HEK293T (cell line): ENCODE results near the gene MAN1B1.

Source experiments
- CTCF ChIA-PET: fragments of 350-600 bp; formaldehyde crosslinking; extraction: SDS; loops from one replicate; lab custom pipeline; 2021; ENCODE audit warnings: antibody characterized with exemption, inconsistent platforms; lab: Yijun Ruan, JAX
- POLR2A ChIA-PET: fragments of 350-600 bp; formaldehyde crosslinking; extraction: SDS; loops from one replicate; lab custom pipeline; 2020; ENCODE audit warnings: antibody characterized with exemption, inconsistent platforms; lab: Yijun Ruan, JAX
- DNase-seq: peaks from one replicate; pipeline ENCODE4 v3.0.0; 2012; ENCODE audit warnings: mixed read lengths; ENCODE audit errors: extremely low spot score
- ARNT ChIP-seq: fragments of 450-650 bp; IDR thresholded peaks from 2 replicates; pipeline ENCODE4 v1.6.1; 2017; ENCODE audit warnings: mild to moderate bottlenecking
- BHLHE40 ChIP-seq: fragments of 450-650 bp; IDR thresholded peaks from 2 replicates; pipeline ENCODE4 v1.6.1; 2016; ENCODE audit warnings: mild to moderate bottlenecking, moderate library complexity, borderline replicate concordance
- CTBP1 ChIP-seq: fragments of 450-650 bp; IDR thresholded peaks from 2 replicates; pipeline ENCODE4 v1.6.1; 2016; ENCODE audit warnings: borderline replicate concordance
- ELF4 ChIP-seq: fragments of 450-650 bp; IDR thresholded peaks from 2 replicates; pipeline ENCODE4 v1.6.1; 2017; ENCODE audit warnings: antibody characterized with exemption
- FOXA1 ChIP-seq: fragments of 450-650 bp; IDR thresholded peaks from 2 replicates; pipeline ENCODE4 v1.6.1; 2016; ENCODE audit warnings: mild to moderate bottlenecking
- FOXK2 ChIP-seq: fragments of 450-650 bp; IDR thresholded peaks from 2 replicates; pipeline ENCODE4 v1.6.1; 2016; ENCODE audit warnings: mild to moderate bottlenecking
- FOXM1 ChIP-seq: fragments of 450-650 bp; IDR thresholded peaks from 2 replicates; pipeline ENCODE4 v1.6.1; 2017; ENCODE audit warnings: mild to moderate bottlenecking, borderline replicate concordance
- HDGF ChIP-seq: fragments of 450-650 bp; IDR thresholded peaks from 2 replicates; pipeline ENCODE4 v1.6.1; 2017; ENCODE audit warnings: antibody characterized with exemption, borderline replicate concordance
- L3MBTL2 ChIP-seq: fragments of 450-650 bp; conservative IDR thresholded peaks from 2 replicates; pipeline ENCODE4 v1.6.1; 2016; ENCODE audit warnings: mild to moderate bottlenecking
- LEF1 ChIP-seq: fragments of 450-650 bp; IDR thresholded peaks from 2 replicates; pipeline ENCODE4 v1.6.1; 2017; ENCODE audit warnings: mild to moderate bottlenecking, borderline replicate concordance
- NFRKB ChIP-seq: fragments of 450-650 bp; IDR thresholded peaks from 2 replicates; pipeline ENCODE4 v1.6.1; 2016; ENCODE audit warnings: mild to moderate bottlenecking, moderate library complexity
- PKNOX1 ChIP-seq: fragments of 450-650 bp; IDR thresholded peaks from 2 replicates; pipeline ENCODE4 v1.6.1; 2016
- SP1 ChIP-seq: fragments of 450-650 bp; IDR thresholded peaks from 2 replicates; pipeline ENCODE4 v1.6.1; 2017
- SUZ12 ChIP-seq: fragments of 450-650 bp; IDR thresholded peaks from 2 replicates; pipeline ENCODE4 v1.6.1; 2016; ENCODE audit warnings: mild to moderate bottlenecking
- TARDBP ChIP-seq: fragments of 450-650 bp; IDR thresholded peaks from 2 replicates; pipeline ENCODE4 v1.6.1; 2016
- ZNF384 ChIP-seq: fragments of 450-650 bp; IDR thresholded peaks from 2 replicates; pipeline ENCODE4 v1.6.1; 2016

The MAN1B1 gene

GRCh38 chr9:137040568-137040967 is 46.2 kb upstream of the MAN1B1 start:
- POLR2A ChIA-PET, result no interaction called here
- CTCF ChIA-PET, result no interaction called here
- no peak for DNase-seq
- TF ChIP-seq BHLHE40 (no peak), CTBP1 (no peak), ARNT (no peak), HDGF (no peak), FOXM1 (no peak), LEF1 (no peak), L3MBTL2 (no peak), TARDBP (no peak), NFRKB (no peak), PKNOX1 (no peak), ZNF384 (no peak), ELF4 (no peak), SUZ12 (no peak)

DNA sequence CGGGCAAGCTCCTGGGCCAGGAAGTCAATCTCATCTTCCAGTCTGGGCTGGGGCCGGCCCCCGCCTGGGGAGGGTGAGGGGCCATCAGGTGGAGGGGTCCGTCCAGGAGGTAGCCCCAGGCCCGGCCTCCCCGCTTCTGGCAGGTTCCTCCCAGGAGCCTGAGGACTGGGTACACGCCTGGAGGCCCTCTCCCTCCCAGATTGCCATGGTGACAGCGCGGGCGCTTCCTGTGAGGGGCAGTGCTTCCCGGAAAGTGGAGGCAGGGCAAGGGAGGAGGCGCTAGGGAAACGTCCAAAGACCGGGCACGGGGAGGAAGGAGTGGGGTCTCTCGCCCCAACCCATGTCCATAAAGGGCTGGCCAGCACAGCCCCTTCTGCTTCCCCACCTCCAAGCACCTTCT is 45.7 kb upstream of the MAN1B1 start:
- CTCF ChIA-PET, result no interaction called here
- TF ChIP-seq PKNOX1 (no peak), ARNT (no peak), NFRKB (no peak), LEF1 (no peak)

GRCh38 chr9:137042751-137043727 is 43.7 kb upstream of the MAN1B1 start:
- ChIA-PET CTCF (interaction anchor here (2.5 kb wide), 1 partner anchor 8 kb away, joined by 13 read pairs; no protein-coding TSS in a partner anchor), POLR2A (no interaction called here)
- TF ChIP-seq FOXA1 (no peak), PKNOX1 (no peak), SUZ12 (no peak)
- no peak for DNase-seq

More for the DNA sequence above, 45.7 kb upstream of the MAN1B1 start:
- POLR2A ChIA-PET, result no interaction called here
- no peak for DNase-seq

- ChIA-PET POLR2A (interaction anchor here (1.1 kb wide), 1 partner anchor 15 kb away, joined by 4 read pairs; no protein-coding TSS in a partner anchor), CTCF (interaction anchor here (2.5 kb wide), 1 partner anchor 9 kb away, joined by 13 read pairs; no protein-coding TSS in a partner anchor)
- no peak for TF ChIP-seq L3MBTL2
- TF ChIP-seq FOXK2, result no peak
- TF ChIP-seq TARDBP, result no peak
- TF ChIP-seq LEF1, result no peak
- TF ChIP-seq ZNF384, result no peak
- TF ChIP-seq NFRKB, result no peak
- TF ChIP-seq SP1, result no peak
- no peak for TF ChIP-seq BHLHE40
- TF ChIP-seq FOXM1, result no peak
- TF ChIP-seq CTBP1, result no peak
- TF ChIP-seq ELF4, result no peak
- no peak for TF ChIP-seq ARNT
- TF ChIP-seq FOXA1, result no peak
- TF ChIP-seq SUZ12, result no peak
- TF ChIP-seq HDGF, result no peak
- TF ChIP-seq PKNOX1, result no peak
- DNase-seq, result no peak
These were observed 42.7 kb upstream of the MAN1B1 start for GRCh38 chr9:137044037-137044436.

- CTCF ChIA-PET, result interaction anchor here (2.5 kb wide), 1 partner anchor 9 kb away, joined by 13 read pairs; no protein-coding TSS in a partner anchor
- POLR2A ChIA-PET, result interaction anchor here (1.1 kb wide), 1 partner anchor 15 kb away, joined by 4 read pairs; no protein-coding TSS in a partner anchor
- TF ChIP-seq SP1 (no peak), NFRKB (no peak), HDGF (no peak)
- no peak for DNase-seq
These were observed 42.1 kb upstream of the MAN1B1 start for GRCh38 chr9:137044502-137045177.
